MCF 10A (cell line): Measurements from ENCODE around the gene KCTD16. TPM values are rescaled to one million over a fixed set of nuclear protein-coding genes. Genes with fewer than 3 reads are reported as not detected.

Experiments
- BruUV-seq: library from RNA; stranded (reverse); fragments of 400-500 nt; replicated peaks from 2 replicates; lab custom pipeline; 2021; lab: Mats Ljungman, UMichigan
- CTCF ChIA-PET: fragments of 300-600 bp; sonication (Branson Sonifier 250); formaldehyde crosslinking; extraction: SDS; loops from one replicate; lab custom pipeline; 2021; ENCODE audit warnings: antibody characterized with exemption, inconsistent platforms; lab: Yijun Ruan, JAX
- POLR2A ChIA-PET: fragments of 300-600, 350-650 bp; sonication (Branson Sonifier 250); formaldehyde crosslinking; extraction: SDS; loops from one replicate; lab custom pipeline; 2020; ENCODE audit warnings: antibody characterized with exemption, inconsistent platforms; lab: Yijun Ruan, JAX
- DNase-seq: peaks from one replicate; pipeline ENCODE4 v3.0.0-alpha.2; 2018; ENCODE audit not compliant: unreplicated experiment
- H3K27ac Mint-ChIP-seq: one replicate; pipeline ENCODE4 v1.8.0; 2022; ENCODE audit warnings: mild to moderate bottlenecking, low read depth, mixed read lengths; ENCODE audit not compliant: unreplicated experiment
- H3K27me3 Mint-ChIP-seq: one replicate; pipeline ENCODE4 v1.8.0; 2022; ENCODE audit warnings: mixed read lengths; ENCODE audit not compliant: insufficient read depth, unreplicated experiment
- H3K36me3 Mint-ChIP-seq: one replicate; pipeline ENCODE4 v1.8.0; 2022; ENCODE audit warnings: mild to moderate bottlenecking, moderate library complexity, mixed read lengths; ENCODE audit not compliant: insufficient read depth, unreplicated experiment
- H3K4me1 Mint-ChIP-seq: one replicate; pipeline ENCODE4 v1.8.0; 2022; ENCODE audit warnings: mixed read lengths; ENCODE audit not compliant: insufficient read depth, unreplicated experiment
- H3K4me3 Mint-ChIP-seq: one replicate; pipeline ENCODE4 v1.8.0; 2022; ENCODE audit warnings: mild to moderate bottlenecking, moderate library complexity, mixed read lengths; ENCODE audit not compliant: unreplicated experiment
- H3K9me3 Mint-ChIP-seq: one replicate; pipeline ENCODE4 v1.8.0; 2022; ENCODE audit warnings: mixed read lengths; ENCODE audit not compliant: unreplicated experiment
- intact Hi-C: fragments of 100-400 bp; cut with micrococcal nuclease; formaldehyde crosslinking; loops from 2 replicates; pipeline ENCODE4 v1.14.1; 2022
- total RNA-seq: library from RNA; stranded (reverse); gene quantifications from 2 replicates; pipeline ENCODE4 v1.2.3, GENCODE V29; 2022
- TF ChIP-seq, protein P1 (sequence below): fragments of 200-600 bp; IDR thresholded peaks from one replicate; pipeline ENCODE4 v1.8.0; 2022; ENCODE audit warnings: antibody characterized with exemption, mild to moderate bottlenecking; ENCODE audit not compliant: unreplicated experiment

Gene KCTD16
- total RNA-seq, 1 experiment from 2014 or later, result 0.16 TPM

DNA sequence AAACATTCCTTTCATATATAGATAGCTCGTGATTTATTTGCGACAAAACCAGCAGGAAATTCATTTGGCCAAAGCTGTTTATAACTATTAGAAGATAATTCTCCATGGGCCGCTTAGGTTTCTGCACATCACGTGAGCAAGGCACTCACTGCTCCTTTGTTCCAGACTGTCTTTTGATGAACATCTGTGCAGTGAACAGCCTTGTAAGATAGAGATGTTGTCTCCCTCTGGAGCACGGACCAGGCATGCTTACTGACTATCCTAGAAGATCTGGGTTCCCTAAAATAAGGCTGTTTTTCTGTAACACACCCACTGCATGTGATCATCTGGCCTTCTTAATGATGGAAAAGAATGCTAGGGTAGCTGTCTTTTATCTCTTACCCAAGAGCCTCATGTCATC is 31.1 kb upstream of the KCTD16 start:
- Mint-ChIP-seq H3K4me3 (no peak overlapping the region), H3K27me3 (no peaks in the 10 kb centered on the region), H3K36me3 (no peaks in the 10 kb centered on the region), H3K4me1 (peaks cover 8% of the 10 kb centered on the region), H3K27ac (no peak overlapping the region), H3K9me3 (no peaks in the 10 kb centered on the region)
- CTCF ChIA-PET, result interaction anchor here (0.7 to 6.2 kb wide), 12 partner anchors 7 to 1218 kb away, joined by 3 to 71 read pairs (median 4); no protein-coding TSS in a partner anchor
- no TSS peak for BruUV-seq
- DNase-seq, result no peak
- intact Hi-C loops, result no loop called here
- POLR2A ChIA-PET, result interaction anchor here (0.8 to 1.2 kb wide), 2 partner anchors 11 to 17 kb away, joined by 3 to 6 read pairs; no protein-coding TSS in a partner anchor
- TF ChIP-seq, protein P1, sequence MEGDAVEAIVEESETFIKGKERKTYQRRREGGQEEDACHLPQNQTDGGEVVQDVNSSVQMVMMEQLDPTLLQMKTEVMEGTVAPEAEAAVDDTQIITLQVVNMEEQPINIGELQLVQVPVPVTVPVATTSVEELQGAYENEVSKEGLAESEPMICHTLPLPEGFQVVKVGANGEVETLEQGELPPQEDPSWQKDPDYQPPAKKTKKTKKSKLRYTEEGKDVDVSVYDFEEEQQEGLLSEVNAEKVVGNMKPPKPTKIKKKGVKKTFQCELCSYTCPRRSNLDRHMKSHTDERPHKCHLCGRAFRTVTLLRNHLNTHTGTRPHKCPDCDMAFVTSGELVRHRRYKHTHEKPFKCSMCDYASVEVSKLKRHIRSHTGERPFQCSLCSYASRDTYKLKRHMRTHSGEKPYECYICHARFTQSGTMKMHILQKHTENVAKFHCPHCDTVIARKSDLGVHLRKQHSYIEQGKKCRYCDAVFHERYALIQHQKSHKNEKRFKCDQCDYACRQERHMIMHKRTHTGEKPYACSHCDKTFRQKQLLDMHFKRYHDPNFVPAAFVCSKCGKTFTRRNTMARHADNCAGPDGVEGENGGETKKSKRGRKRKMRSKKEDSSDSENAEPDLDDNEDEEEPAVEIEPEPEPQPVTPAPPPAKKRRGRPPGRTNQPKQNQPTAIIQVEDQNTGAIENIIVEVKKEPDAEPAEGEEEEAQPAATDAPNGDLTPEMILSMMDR, result no peak

DNA sequence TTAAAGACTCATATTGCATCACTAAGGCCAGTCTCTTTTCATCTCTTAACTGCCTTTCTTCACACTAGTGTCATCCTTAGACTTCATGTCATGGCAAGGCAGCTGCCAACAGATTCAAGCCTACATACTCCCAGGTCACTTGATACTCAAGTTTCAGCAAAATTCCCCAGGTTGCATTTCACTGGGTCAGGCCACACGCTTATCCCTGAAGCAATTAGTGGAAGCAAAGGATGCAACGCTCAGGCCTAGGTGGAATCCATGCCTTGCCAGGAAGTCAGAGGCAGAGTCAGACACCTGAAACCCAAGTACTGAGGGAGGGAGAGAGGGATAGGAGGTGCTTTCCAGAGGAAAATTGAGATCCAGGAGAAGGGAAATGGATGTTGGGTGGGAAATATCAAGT is 29.1 kb upstream of the KCTD16 start:
- intact Hi-C loops, result loop anchor here (5.0 to 10.0 kb wide), 4 partner anchors 154 to 1137 kb away; no protein-coding TSS in a partner anchor
- peaks cover 15% of the 10 kb centered on the region for H3K4me1 Mint-ChIP-seq
- no peak overlapping the region for H3K4me3 Mint-ChIP-seq
- BruUV-seq, result no TSS peak
- no peaks in the 10 kb centered on the region for H3K9me3 Mint-ChIP-seq
- TF ChIP-seq, protein P1, result no peak
- no peaks in the 10 kb centered on the region for H3K27me3 Mint-ChIP-seq
- CTCF ChIA-PET, result interaction anchor here (0.5 to 6.2 kb wide), 30 partner anchors 9 to 1919 kb away, joined by 3 to 71 read pairs (median 4); no protein-coding TSS in a partner anchor
- no peak for DNase-seq
- POLR2A ChIA-PET, result interaction anchor here (1.1 to 1.5 kb wide), 2 partner anchors 173 to 175 kb away, joined by 3 read pairs; no protein-coding TSS in a partner anchor
- no peak overlapping the region for H3K27ac Mint-ChIP-seq
- H3K36me3 Mint-ChIP-seq, result no peaks in the 10 kb centered on the region

DNA sequence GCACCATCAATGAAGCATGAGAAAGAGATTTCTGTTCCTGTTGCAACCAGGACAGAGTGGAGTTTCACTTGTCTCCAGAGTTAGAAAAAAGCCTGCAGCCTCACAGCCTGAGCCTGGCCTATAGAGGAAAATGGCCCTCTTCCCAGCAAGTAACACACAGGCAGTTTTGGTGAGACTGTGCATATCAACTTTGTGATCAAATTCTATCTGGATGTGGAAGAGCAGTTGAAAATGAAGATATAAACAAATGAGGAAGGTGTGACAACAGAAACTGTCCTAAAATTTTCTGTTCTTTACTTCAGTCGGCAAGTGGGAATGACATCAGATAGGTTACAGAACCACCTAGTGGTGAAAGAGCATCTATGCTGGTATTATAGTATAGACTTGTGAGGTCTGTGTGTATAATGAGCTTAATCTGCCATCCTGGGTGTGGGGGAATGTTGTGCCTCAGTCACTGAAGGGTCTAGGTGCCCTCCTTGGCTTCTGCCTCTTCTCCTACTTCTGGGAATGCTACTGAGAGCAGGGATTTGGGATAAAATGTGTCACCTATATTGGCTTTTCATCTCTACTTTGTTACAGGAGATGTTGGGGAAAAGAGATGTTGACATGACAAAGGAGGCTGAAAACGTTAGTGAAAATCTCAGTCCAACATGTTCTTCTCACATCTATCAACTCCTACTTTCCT is 28.4 kb upstream of the KCTD16 start:
- DNase-seq, result peak; percentile 70
- H3K4me1 Mint-ChIP-seq, result peaks cover 15% of the 10 kb centered on the region
- H3K27ac Mint-ChIP-seq, result no peak overlapping the region
- H3K4me3 Mint-ChIP-seq, result no peak overlapping the region
- H3K9me3 Mint-ChIP-seq, result no peaks in the 10 kb centered on the region
- ChIA-PET CTCF (interaction anchor here (0.5 to 6.2 kb wide), 58 partner anchors 10 to 1263 kb away, joined by 3 to 71 read pairs (median 4); partner anchors contain the start of genes KCTD16 and YIPF5), POLR2A (interaction anchor here (1.0 to 1.5 kb wide), 6 partner anchors 157 to 746 kb away, joined by 3 to 6 read pairs (median 3); no protein-coding TSS in a partner anchor)
- no peaks in the 10 kb centered on the region for H3K27me3 Mint-ChIP-seq
- H3K36me3 Mint-ChIP-seq, result no peaks in the 10 kb centered on the region
- TF ChIP-seq, protein P1, result peak; percentile 89
- intact Hi-C loops, result loop anchor here (1.0 to 10.0 kb wide), 8 partner anchors 155 to 1218 kb away; no protein-coding TSS in a partner anchor
- BruUV-seq, result no TSS peak

DNA sequence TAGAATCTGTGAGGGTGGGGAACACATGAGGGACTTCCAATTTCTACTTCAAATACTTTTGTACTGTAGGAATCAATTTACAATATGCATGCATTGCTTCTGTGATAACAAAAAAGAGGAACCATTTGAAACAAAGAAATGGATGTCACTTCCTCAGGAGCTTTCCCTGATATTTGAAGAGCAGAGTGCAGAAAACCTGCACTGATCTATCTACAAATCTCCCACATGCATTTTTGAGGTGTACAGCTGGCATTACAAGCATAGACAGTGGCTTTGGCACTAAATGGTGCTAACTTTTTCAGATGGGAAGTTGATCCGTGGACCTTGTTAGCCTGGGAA is 27.9 kb upstream of the KCTD16 start:
- Mint-ChIP-seq H3K9me3 (no peaks in the 10 kb centered on the region), H3K27ac (no peak overlapping the region), H3K4me3 (no peak overlapping the region)

More for the DNA sequence above, 27.9 kb upstream of the KCTD16 start:
- Mint-ChIP-seq H3K36me3 (no peaks in the 10 kb centered on the region), H3K4me1 (peaks cover 15% of the 10 kb centered on the region), H3K27me3 (no peaks in the 10 kb centered on the region)
- no peak for DNase-seq
- ChIA-PET CTCF (interaction anchor here (0.5 to 6.2 kb wide), 50 partner anchors 10 to 1528 kb away, joined by 3 to 71 read pairs (median 4); partner anchors contain the start of genes KCTD16 and YIPF5), POLR2A (interaction anchor here (1.0 to 1.5 kb wide), 5 partner anchors 157 to 747 kb away, joined by 3 to 6 read pairs (median 3); no protein-coding TSS in a partner anchor)
- TF ChIP-seq, protein P1, result no peak
- intact Hi-C loops, result loop anchor here (1.0 to 10.0 kb wide), 8 partner anchors 155 to 1218 kb away; no protein-coding TSS in a partner anchor
- no TSS peak for BruUV-seq
